Lower leg skin (tissue), 4 donors: ENCODE data around the gene GCNT2. TPM values are rescaled to one million over a fixed set of nuclear protein-coding genes. Genes with fewer than 3 reads are reported as not detected.

Experiments used
- DNase-seq, 2 donors: peaks; one replicate each; pipeline ENCODE4 v3.0.0-alpha.2; 2019; ENCODE audit warnings: low spot score in 2 of 2
- H3K4me3 ChIP-seq: fragments of 200-600 bp; sonication (generic); 2 replicates; pipeline ENCODE4 v1.5.1; 2017; ENCODE audit warnings: mild to moderate bottlenecking, low read depth; ENCODE audit not compliant: poor library complexity, severe bottlenecking
- CTCF ChIP-seq, 3 donors: fragments of 450-650 bp; IDR thresholded peaks; one replicate each; pipeline ENCODE4 v1.5.1; 2016; ENCODE audit warnings: antibody characterized with exemption in 3 of 3, mild to moderate bottlenecking in 3 of 3, moderate library complexity in 2 of 3
- POLR2A ChIP-seq, 2 donors: fragments of 450-650 bp; IDR thresholded peaks; one replicate each; pipeline ENCODE4 v1.6.1; 2016 to 2017; ENCODE audit warnings: antibody characterized with exemption in 2 of 2, mild to moderate bottlenecking in 1 of 2, moderate library complexity in 1 of 2
- WGBS, 2 donors: methylation state at CpG; one replicate each; pipeline ENCODE4 v1.1.5; 2018; 5-methylcytosine and 5-hydroxymethylcytosine counted together
- intact Hi-C: fragments of 100-400 bp; cut with DNase I; formaldehyde crosslinking; loops from one replicate; pipeline ENCODE4 v1.15.0; 2023; ENCODE audit warnings: low total_unique reads
- total RNA-seq, 4 donors: library from RNA; depleted of rRNA; stranded (reverse); fragments of >200 nt; gene quantifications; one replicate each; pipeline ENCODE4 v1.1.0, GENCODE V29; 2016

GCNT2 gene
- total RNA-seq, 4 donors from 2014 or later, result 5.6 to 12.0 (median 10.7) TPM

GRCh38 chr6:10582774-10583508 is 61.8 kb downstream of the GCNT2 start:
- no peak for DNase-seq
- H3K4me3 ChIP-seq, result no peak overlapping the region
- intact Hi-C loops, result no loop called here
- TF ChIP-seq POLR2A (IDR thresholded peaks at IDR 0.05) (no peak), CTCF (IDR thresholded peaks at IDR 0.05) (no peak)
- WGBS, 2 donors, result 40 to 48% methylated on average over 10 of the region's 10 CpGs

- WGBS, 2 donors, result 33 to 41% methylated on average over 3 of the region's 3 CpGs
- TF ChIP-seq CTCF (IDR thresholded peaks at IDR 0.05) (no peak), POLR2A (IDR thresholded peaks at IDR 0.05) (no peak)
- no peak overlapping the region for H3K4me3 ChIP-seq
- DNase-seq, result no peak
- intact Hi-C loops, result no loop called here
Observed at GRCh38 chr6:10583509-10583901, 62.4 kb downstream of the GCNT2 start.

GRCh38 chr6:10584607-10585006 is 63.5 kb downstream of the GCNT2 start:
- DNase-seq, result no peak
- intact Hi-C loops, result no loop called here
- no peak for TF ChIP-seq POLR2A (IDR thresholded peaks at IDR 0.05)
- TF ChIP-seq CTCF (IDR thresholded peaks at IDR 0.05), result no peak
- 87 to 95% methylated on average over 3 of the region's 3 CpGs for WGBS, 2 donors
- no peak overlapping the region for H3K4me3 ChIP-seq

GRCh38 chr6:10585209-10585845 is 64.2 kb downstream of the GCNT2 start:
- H3K4me3 ChIP-seq, result no peak overlapping the region
- WGBS, 2 donors, result 62 to 63% methylated on average over 13 of the region's 13 CpGs
- no peak for TF ChIP-seq CTCF (IDR thresholded peaks at IDR 0.05)
- no peak for TF ChIP-seq POLR2A (IDR thresholded peaks at IDR 0.05)
- intact Hi-C loops, result no loop called here
- DNase-seq, result peak in 1 of 2 donors; percentile 40

- intact Hi-C loops, result no loop called here
- WGBS, 2 donors, result 74% methylated on average over 5 of the region's 5 CpGs
- no peak for TF ChIP-seq CTCF (IDR thresholded peaks at IDR 0.05)
- no peak for TF ChIP-seq POLR2A (IDR thresholded peaks at IDR 0.05)
- no peak for DNase-seq
- no peak overlapping the region for H3K4me3 ChIP-seq
Observed at GRCh38 chr6:10586302-10586701, 65.2 kb downstream of the GCNT2 start.
